Thymus (tissue), 11 donors: ENCODE results near the gene DHRS9. TPM values are rescaled to one million over a fixed set of nuclear protein-coding genes. Genes with fewer than 3 reads are reported as not detected.

ENCODE experiments used
- DNase-seq, 9 donors: peaks; one replicate each; pipeline ENCODE4 v3.0.0-alpha.2; 2013; ENCODE audit warnings: low spot score in 9 of 9, low read depth in 6 of 9, missing footprints in 1 of 9
- H3K27ac ChIP-seq, 2 donors: one replicate each; pipeline ENCODE4 v1.5.1; 2013; ENCODE audit warnings: control low read depth in 1 of 2, low read depth in 1 of 2, low read length in 1 of 2, mild to moderate bottlenecking in 1 of 2, moderate library complexity in 1 of 2
- H3K27me3 ChIP-seq, 2 donors: one replicate each; pipeline ENCODE4 v1.5.1; 2013; ENCODE audit warnings: low read length in 1 of 2; ENCODE audit not compliant: control insufficient read depth in 2 of 2, insufficient read depth in 1 of 2
- H3K36me3 ChIP-seq, 2 donors: one replicate each; pipeline ENCODE4 v1.5.1; 2013; ENCODE audit warnings: low read length in 1 of 2, mild to moderate bottlenecking in 1 of 2, moderate library complexity in 1 of 2; ENCODE audit not compliant: control insufficient read depth in 2 of 2, insufficient read depth in 2 of 2
- H3K4me1 ChIP-seq, 2 donors: one replicate each; pipeline ENCODE4 v1.5.1; 2013; ENCODE audit warnings: low read length in 2 of 2; ENCODE audit not compliant: control insufficient read depth in 2 of 2, insufficient read depth in 2 of 2
- H3K4me3 ChIP-seq, 2 donors: one replicate each; pipeline ENCODE4 v1.5.1; 2013; ENCODE audit warnings: low read length in 2 of 2, control low read depth in 1 of 2, mild to moderate bottlenecking in 1 of 2
- H3K9me3 ChIP-seq, 2 donors: one replicate each; pipeline ENCODE4 v1.5.1; 2013; ENCODE audit warnings: low read length in 1 of 2, mild to moderate bottlenecking in 1 of 2; ENCODE audit not compliant: control insufficient read depth in 2 of 2, insufficient read depth in 1 of 2
- WGBS: extraction: QIAGEN DNeasy Blood & Tissue Kit; methylation state at CpG from one replicate; pipeline ENCODE4 v1.1.7; 2013; 5-methylcytosine and 5-hydroxymethylcytosine counted together
- polyA plus RNA-seq: library from polyadenylated mRNA; stranded (reverse); fragments of 200-250 nt; gene quantifications from one replicate; pipeline ENCODE4 v1.2.3, GENCODE V29; 2013
- total RNA-seq: library from RNA; stranded (reverse); fragments of 120-200 nt; gene quantifications from one replicate; pipeline ENCODE4 v1.2.4, GENCODE V29; 2013
- donor health status: healthy.

Gene DHRS9
- total and polyA plus RNA-seq, 2 donors, result 0.85 to 3.1 TPM

GRCh38 chr2:169073211-169073962 lies 4.0 kb downstream of the DHRS9 start:
- no peak overlapping the region for H3K27ac ChIP-seq
- DNase-seq, result no peak
- WGBS, result 95% methylated on average over 3 of the region's 3 CpGs
- no peak overlapping the region for H3K4me3 ChIP-seq
- H3K36me3 ChIP-seq, result no peaks in the 10 kb centered on the region
- H3K9me3 ChIP-seq, result no peaks in the 10 kb centered on the region
- no peaks in the 10 kb centered on the region for H3K27me3 ChIP-seq
- H3K4me1 ChIP-seq, result no peaks in the 10 kb centered on the region

- Histone ChIP-seq H3K4me1 (no peaks in the 10 kb centered on the region), H3K27ac (no peak overlapping the region), H3K36me3 (no peaks in the 10 kb centered on the region), H3K27me3 (no peaks in the 10 kb centered on the region), H3K9me3 (no peaks in the 10 kb centered on the region), H3K4me3 (no peak overlapping the region)
- WGBS, result 96% methylated on average over 9 of the region's 9 CpGs
- no peak for DNase-seq
These were observed 4.8 kb downstream of the DHRS9 start for GRCh38 chr2:169073963-169074751.

DNA sequence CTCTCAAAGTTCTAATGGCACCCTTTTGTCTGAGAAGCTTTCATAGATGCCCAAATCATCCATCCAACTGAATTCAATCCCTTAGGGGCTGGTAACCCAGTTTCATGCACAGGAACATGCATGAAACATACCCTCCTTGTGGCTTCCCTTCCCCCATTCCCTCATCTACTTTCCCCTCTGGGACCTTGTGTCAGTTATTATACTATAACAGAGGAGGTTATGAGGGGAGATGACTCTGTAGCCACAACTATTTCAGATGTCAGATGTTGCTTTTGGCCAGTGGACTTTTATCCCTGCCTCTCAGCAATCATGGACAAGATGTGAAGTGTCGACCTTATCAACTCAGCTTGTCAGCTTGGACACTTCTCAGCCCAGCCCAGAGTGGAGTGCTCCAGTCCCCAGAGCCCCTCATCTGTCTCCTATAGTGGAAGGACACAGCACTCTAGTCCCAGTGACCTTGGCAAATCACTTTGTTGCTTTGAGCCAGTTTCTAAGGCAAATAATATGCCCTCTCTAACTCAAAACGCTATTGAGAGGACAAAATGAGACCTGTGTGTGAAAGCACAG lies 8.4 kb downstream of the DHRS9 start:
- H3K27ac ChIP-seq, result no peak overlapping the region
- 94% methylated on average over 2 of the region's 2 CpGs for WGBS

DNA sequence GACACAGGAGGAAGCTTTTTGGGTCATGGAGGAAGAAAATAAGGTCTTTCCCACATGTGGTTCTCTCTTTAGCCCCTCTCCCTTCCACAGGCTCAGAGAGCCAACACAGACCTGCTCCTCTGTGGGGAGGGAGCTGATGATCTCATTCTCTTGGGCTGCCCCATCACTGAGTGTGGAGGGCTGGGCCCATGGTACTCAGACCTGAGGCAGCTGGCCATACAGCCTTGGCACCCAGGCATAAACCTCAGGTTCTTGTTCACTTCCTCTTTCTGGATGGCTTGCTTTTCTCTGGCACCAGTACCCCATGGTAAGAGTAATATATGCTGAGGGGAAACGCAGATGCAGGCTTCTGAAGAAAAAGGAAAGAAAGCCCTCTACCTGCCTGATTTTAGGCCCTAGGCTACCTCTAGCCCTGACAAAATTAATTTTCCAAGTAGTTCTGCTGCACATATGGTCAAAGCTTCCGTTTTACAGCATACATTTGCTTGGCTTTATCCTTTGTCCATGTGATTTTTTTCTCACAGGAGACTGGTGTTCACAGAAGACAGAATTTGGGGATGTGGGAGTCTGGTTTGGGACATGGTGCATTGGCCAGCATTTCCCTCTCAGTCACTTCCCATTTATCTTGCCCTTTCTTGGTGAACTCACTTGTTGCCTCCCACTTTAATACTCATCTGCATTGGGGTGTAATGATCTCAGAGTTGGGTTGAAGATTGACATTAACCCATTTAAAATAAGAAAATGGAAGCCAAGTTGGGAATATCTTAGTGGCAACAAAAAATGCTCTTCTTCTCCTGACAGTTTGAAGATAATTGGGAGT lies 11.1 kb downstream of the DHRS9 start:
- DNase-seq, result no peak
- WGBS, result 60% methylated on average over 2 of the region's 2 CpGs
- H3K4me1 ChIP-seq, result no peaks in the 10 kb centered on the region
- no peak overlapping the region for H3K27ac ChIP-seq
- no peaks in the 10 kb centered on the region for H3K9me3 ChIP-seq
- no peaks in the 10 kb centered on the region for H3K27me3 ChIP-seq
- no peak overlapping the region for H3K4me3 ChIP-seq
- no peaks in the 10 kb centered on the region for H3K36me3 ChIP-seq

More for the DNA sequence above, 8.4 kb downstream of the DHRS9 start:
- Histone ChIP-seq H3K4me1 (no peaks in the 10 kb centered on the region), H3K36me3 (no peaks in the 10 kb centered on the region), H3K9me3 (no peaks in the 10 kb centered on the region), H3K4me3 (no peak overlapping the region), H3K27me3 (no peaks in the 10 kb centered on the region)
- no peak for DNase-seq

GRCh38 chr2:169081551-169081950 lies 12.2 kb downstream of the DHRS9 start:
- H3K27ac ChIP-seq, result no peak overlapping the region
- no peaks in the 10 kb centered on the region for H3K9me3 ChIP-seq
- H3K27me3 ChIP-seq, result no peaks in the 10 kb centered on the region
- H3K4me1 ChIP-seq, result no peaks in the 10 kb centered on the region
- H3K4me3 ChIP-seq, result no peak overlapping the region
- no peaks in the 10 kb centered on the region for H3K36me3 ChIP-seq
- no peak for DNase-seq
- WGBS, result 94% methylated on average over 5 of the region's 5 CpGs

DNA sequence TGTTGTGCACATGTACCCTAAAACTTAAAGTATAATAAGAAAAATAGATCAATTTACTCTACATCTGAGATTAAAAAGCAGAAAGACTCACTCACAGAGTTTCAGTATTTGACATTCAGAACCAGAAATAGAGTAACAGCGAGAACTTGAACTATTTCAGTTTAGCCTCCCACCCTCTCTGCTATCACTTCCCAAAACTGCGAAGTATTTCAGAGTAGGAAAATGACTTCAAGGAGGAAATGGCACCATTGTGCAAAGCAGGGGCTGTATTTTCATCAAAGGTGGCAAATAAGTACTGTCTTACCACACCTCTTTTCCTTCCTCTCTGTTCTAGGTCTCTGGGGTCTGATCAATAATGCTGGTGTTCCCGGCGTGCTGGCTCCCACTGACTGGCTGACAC lies 13.6 kb downstream of the DHRS9 start:
- Histone ChIP-seq H3K36me3 (no peaks in the 10 kb centered on the region), H3K4me1 (no peaks in the 10 kb centered on the region), H3K27me3 (no peaks in the 10 kb centered on the region), H3K4me3 (no peak overlapping the region), H3K9me3 (no peaks in the 10 kb centered on the region), H3K27ac (no peak overlapping the region)
- 95% methylated on average over 4 of the region's 4 CpGs for WGBS
- DNase-seq, result no peak

- Histone ChIP-seq H3K4me1 (no peaks in the 10 kb centered on the region), H3K9me3 (no peaks in the 10 kb centered on the region), H3K27ac (no peak overlapping the region), H3K27me3 (no peaks in the 10 kb centered on the region), H3K36me3 (no peaks in the 10 kb centered on the region), H3K4me3 (no peak overlapping the region)
- no peak for DNase-seq
- WGBS, result 98% methylated on average over 3 of the region's 3 CpGs
These were observed 17.6 kb downstream of the DHRS9 start for GRCh38 chr2:169086893-169087467.

DNA sequence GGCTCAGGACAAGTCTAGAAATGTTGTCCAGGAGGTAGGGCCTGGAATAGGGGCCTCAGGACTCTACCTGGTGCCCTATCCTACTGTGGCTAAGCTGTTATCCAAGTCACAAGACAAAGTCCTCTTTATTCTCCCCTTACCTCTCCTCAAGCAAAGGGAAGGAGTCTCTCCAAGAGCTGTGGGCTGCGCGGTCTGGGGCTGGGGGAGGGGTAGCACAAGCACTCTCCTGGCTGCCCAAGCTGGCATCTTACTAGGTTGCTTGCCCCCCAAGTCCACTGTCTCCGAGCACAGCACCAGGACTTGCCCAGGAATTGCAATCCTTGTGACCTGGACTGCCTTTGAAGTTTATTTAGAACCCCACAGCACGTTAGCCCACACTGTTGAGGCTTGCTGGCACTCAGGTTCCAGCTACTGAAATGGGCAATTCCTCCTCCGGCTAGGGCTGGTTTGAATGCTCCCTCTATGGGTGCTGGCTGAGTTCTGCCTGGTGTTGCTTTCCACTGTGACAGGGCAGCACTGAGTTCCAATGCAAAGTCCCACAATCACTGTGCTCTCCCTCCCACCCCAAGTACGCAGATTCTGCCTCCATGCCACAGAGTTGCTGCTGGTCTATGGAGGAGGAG lies 18.5 kb downstream of the DHRS9 start:
- 97% methylated on average over 6 of the region's 6 CpGs for WGBS
- Histone ChIP-seq H3K36me3 (no peaks in the 10 kb centered on the region), H3K9me3 (no peaks in the 10 kb centered on the region), H3K4me1 (no peaks in the 10 kb centered on the region), H3K4me3 (no peak overlapping the region), H3K27ac (no peak overlapping the region), H3K27me3 (no peaks in the 10 kb centered on the region)
- no peak for DNase-seq
